Heart left ventricle (tissue), 16 donors: ENCODE data around the gene PTTG1IP. TPM values are rescaled to one million over a fixed set of nuclear protein-coding genes. Genes with fewer than 3 reads are reported as not detected.

ENCODE experiments used
- ATAC-seq, 4 donors: fragments of 200-7000 bp; cut with Tn5 transposase; one replicate each; pipeline ENCODE4 v1.9.1; 2020 to 2022; ENCODE audit warnings: moderate library complexity in 4 of 4, mild to moderate bottlenecking in 3 of 4, moderate number of reproducible peaks in 1 of 4
- DNase-seq, 5 donors: peaks; one replicate each; pipeline ENCODE4 v3.0.0-alpha.2; 2020
- H3K27ac ChIP-seq, 12 donors: fragments of 200-600 bp; sonication (generic) in 4 of 12; one replicate each; pipeline versions ENCODE4 v1.5.0 to v1.8.0; 2016 to 2022; ENCODE audit warnings: mild to moderate bottlenecking in 2 of 12
- H3K27me3 ChIP-seq, 9 donors: fragments of 200-600 bp; sonication (generic) in 2 of 9; one replicate each; pipeline versions ENCODE4 v1.5.1 to v1.8.0; 2016 to 2022; ENCODE audit warnings: mild to moderate bottlenecking in 3 of 9
- H3K36me3 ChIP-seq, 9 donors: fragments of 200-600 bp; sonication (generic) in 2 of 9; one replicate each; pipeline versions ENCODE4 v1.5.0 to v1.8.0; 2018 to 2022; ENCODE audit warnings: mild to moderate bottlenecking in 2 of 9
- H3K4me1 ChIP-seq, 12 donors: fragments of 200-600 bp; sonication (generic) in 4 of 12; one replicate each; pipeline versions ENCODE4 v1.5.0 to v1.8.0; 2016 to 2022; ENCODE audit warnings: mild to moderate bottlenecking in 3 of 12
- H3K4me3 ChIP-seq, 12 donors: fragments of 200-600 bp; sonication (generic) in 4 of 12; one replicate each; pipeline versions ENCODE4 v1.5.0 to v1.8.0; 2017 to 2022; ENCODE audit warnings: mild to moderate bottlenecking in 9 of 12, moderate library complexity in 4 of 12
- H3K9me3 ChIP-seq, 12 donors: fragments of 200-600 bp; sonication (generic) in 4 of 12; one replicate each; pipeline versions ENCODE4 v1.5.0 to v1.8.0; 2016 to 2022; ENCODE audit warnings: mild to moderate bottlenecking in 1 of 12
- POLR2A ChIP-seq, 2 donors: fragments of 450-650 bp; IDR thresholded peaks; one replicate each; pipeline ENCODE4 v1.6.1; 2017; ENCODE audit warnings: antibody characterized with exemption in 2 of 2, mild to moderate bottlenecking in 2 of 2, moderate library complexity in 2 of 2
- WGBS, 4 donors: extraction: QIAGEN DNeasy Blood & Tissue Kit in 2 of 4; methylation state at CpG; one replicate each; pipeline versions ENCODE4 v1.1.5 to v1.1.7; 2013 to 2018; 5-methylcytosine and 5-hydroxymethylcytosine counted together
- intact Hi-C, 10 donors: fragments of 100-400 bp; cut with DNase I; formaldehyde crosslinking; loops; one replicate each; pipeline versions ENCODE4 v1.11.1 to v1.14.2; 2022
- polyA plus RNA-seq, 2 donors: library from polyadenylated mRNA; stranded (reverse); fragments of 200-250 nt; gene quantifications; one replicate each; pipeline ENCODE4 v1.2.3, GENCODE V29; 2013
- total RNA-seq, 9 donors: library from RNA; depleted of rRNA in 2 of 9; stranded (reverse); fragments of >200 nt in 2 of 9; fragmentation: NEBNext Ultra II Directional in 3 of 9; extraction: Animal tissue kit (Norgen Biotek cat#: 25700) in 3 of 9; gene quantifications; one replicate each; pipeline versions ENCODE4 v1.1.0 to v1.2.4, GENCODE V29; 2016 to 2023
- TF ChIP-seq, protein P1 (sequence below), 12 donors: fragments of 200-600 bp; sonication (generic) in 4 of 12; IDR thresholded peaks; one replicate each; pipeline versions ENCODE4 v1.5.0 to v1.8.0; 2018 to 2022; ENCODE audit warnings: antibody characterized with exemption in 12 of 12, mild to moderate bottlenecking in 5 of 12
- donor health status: ischemic (EF 13 %, LVEDD 7.1; RV severe dilation, severe dysfunction).
- donor health status: healthy with polysubstance abuse.
- donor health status: DM: no; HTN: yes; CAD: no.
- donor health status: DM: no; HTN: no; CAD: no.
- donor health status: ischemic (EF 25% LVEDD 6.9; RV normal size, moderate dysfunction).
- donor health status: ischemic (EF 25% LVEDD 5.7; RV mildly dilated, moderate dysfunction).
- donor health status: healthy.
- donor health status: DM: yes; HTN: yes; CAD: no.
- donor health status: ischemic (EF 35%, LVEDD 5.7; RV mildly dilated, moderate dysfunction).
- donor health status: nonischemic (EF 11% LVEDD 7.7; RV severe dilation, severe dysfunction).
- donor health status: DM: yes; HTN: yes; CAD: no.
- donor health status: PGD.
- donor health status: ischemic (EF 29% LVEDD 5.4; RV normal size, mild dysfunction).
- donor health status: nonischemic (EF 23%, LVEDD 6.1; RV moderate dilation, normal function).

Gene PTTG1IP
- total and polyA plus RNA-seq, 11 donors = 126 to 319 (median 172) TPM

DNA sequence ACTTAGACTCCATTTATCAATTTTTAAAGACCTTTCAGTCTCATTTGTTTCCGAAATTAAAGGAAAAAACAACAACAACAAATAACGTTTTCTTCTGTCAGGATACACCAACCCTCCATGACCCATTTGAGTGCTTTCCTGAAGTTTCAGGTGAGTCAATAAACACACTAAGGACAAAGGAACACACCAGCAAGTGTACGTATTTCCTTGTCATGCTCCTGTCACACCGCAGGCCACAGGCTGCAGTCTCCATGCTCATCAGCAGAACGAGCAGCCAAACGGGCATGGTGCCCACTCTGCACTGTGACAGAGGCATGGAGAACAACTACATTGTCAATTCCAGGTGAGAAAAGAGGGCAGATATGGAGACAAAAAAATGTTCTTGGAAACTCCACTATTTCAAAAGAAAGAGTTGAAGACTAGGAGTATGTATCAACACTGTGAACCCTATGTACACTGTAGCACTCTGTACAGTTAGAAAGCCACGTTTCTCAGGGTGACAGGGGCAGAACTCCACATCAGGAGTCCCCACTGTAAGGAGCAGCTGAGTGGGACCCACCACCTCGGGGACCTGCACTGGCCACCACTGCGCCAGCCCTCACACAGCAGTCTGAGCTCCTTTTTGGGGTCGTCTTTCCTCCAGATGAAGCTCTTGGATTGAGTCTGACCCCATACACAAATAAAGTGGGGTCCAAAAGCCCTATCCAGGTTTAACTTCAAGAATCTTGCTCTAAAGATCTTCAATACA is 2.6 kb downstream of the PTTG1IP start:
- H3K4me1 ChIP-seq = peaks cover 6 to 86% (median 73%) of the 10 kb centered on the region in 12 donors
- ATAC-seq (peak in 2 of 4 donors; percentile 18 to 33), DNase-seq (peak; percentile 59 to 86 (median 84))
- peaks cover 0 to 6% (median 0%) of the 10 kb centered on the region in 9 donors for H3K36me3 ChIP-seq
- peak overlapping the region; percentile 80 to 99 (median 95) for H3K27ac ChIP-seq
- intact Hi-C loops = loop anchor here in 7 of 10 donors (5.0 to 10.0 kb wide), 4 partner anchors 54 to 264 kb away; partner anchors contain the start of genes UBE2G2 (in 5 of the 7) and SUMO3 (in 4 of the 7)
- no peak for TF ChIP-seq POLR2A (IDR thresholded peaks at IDR 0.05)
- TF ChIP-seq, protein P1, sequence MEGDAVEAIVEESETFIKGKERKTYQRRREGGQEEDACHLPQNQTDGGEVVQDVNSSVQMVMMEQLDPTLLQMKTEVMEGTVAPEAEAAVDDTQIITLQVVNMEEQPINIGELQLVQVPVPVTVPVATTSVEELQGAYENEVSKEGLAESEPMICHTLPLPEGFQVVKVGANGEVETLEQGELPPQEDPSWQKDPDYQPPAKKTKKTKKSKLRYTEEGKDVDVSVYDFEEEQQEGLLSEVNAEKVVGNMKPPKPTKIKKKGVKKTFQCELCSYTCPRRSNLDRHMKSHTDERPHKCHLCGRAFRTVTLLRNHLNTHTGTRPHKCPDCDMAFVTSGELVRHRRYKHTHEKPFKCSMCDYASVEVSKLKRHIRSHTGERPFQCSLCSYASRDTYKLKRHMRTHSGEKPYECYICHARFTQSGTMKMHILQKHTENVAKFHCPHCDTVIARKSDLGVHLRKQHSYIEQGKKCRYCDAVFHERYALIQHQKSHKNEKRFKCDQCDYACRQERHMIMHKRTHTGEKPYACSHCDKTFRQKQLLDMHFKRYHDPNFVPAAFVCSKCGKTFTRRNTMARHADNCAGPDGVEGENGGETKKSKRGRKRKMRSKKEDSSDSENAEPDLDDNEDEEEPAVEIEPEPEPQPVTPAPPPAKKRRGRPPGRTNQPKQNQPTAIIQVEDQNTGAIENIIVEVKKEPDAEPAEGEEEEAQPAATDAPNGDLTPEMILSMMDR (IDR thresholded peaks at IDR 0.05) = no peak
- 34 to 48% (median 43%) methylated on average over 10 of the region's 10 CpGs for WGBS, 4 donors
- H3K9me3 ChIP-seq = no peaks in the 10 kb centered on the region
- H3K4me3 ChIP-seq = peak overlapping the region in 9 of 12 donors; percentile 66 to 98 (median 83)
- no peaks in the 10 kb centered on the region for H3K27me3 ChIP-seq

DNA sequence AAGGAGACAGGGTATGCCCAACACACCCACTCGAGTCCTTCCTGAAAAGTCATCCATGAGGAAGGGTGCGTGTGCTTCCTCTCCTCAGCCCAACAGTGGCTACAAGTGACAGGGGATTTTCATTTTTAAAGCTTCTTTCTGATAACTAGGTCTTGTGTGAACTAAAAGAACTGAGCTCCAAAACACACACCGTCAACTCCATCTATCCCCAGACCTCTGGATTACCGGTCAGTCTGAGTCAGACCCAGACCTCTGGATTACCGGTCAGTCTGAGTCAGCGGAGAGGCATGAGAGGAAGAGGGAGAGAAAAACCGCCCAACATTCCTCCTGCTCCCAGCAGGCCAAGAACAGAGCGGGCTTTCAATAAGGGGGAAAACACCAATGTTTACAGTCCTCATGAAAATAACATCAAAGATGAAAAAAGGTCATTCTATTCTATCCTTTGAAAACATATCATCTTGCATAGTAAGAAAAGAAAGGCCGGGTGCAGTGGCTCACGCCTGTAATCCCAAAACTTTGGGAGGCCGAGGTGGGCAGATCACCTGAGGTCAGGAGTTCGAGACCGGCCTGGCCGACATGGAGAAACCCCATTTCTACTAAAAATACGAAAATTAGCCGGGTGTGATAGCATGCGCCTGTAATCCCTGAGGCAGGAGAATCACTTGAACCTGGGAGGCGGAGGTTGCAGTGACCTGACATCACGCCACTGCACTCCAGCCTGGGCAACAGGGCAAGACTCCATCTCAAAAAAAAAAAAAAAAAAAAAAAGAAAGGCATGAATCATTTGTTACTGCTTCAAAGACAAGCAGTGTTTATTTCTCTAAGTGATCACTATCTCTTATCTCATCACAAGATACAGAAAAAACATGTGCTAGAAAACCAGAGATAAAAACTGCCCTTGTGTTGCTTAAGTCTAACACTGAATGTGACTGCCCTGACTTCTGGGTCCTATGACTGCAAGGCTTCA is 3.4 kb downstream of the PTTG1IP start:
- ATAC-seq (peak in 3 of 4 donors; percentile 20 to 43 (median 40)), DNase-seq (peak in 4 of 5 donors; percentile 46 to 79 (median 52))
- no peaks in the 10 kb centered on the region for H3K27me3 ChIP-seq
- peaks cover 10 to 86% (median 74%) of the 10 kb centered on the region in 12 donors for H3K4me1 ChIP-seq
- no peaks in the 10 kb centered on the region for H3K9me3 ChIP-seq
- peaks cover 0 to 12% (median 4%) of the 10 kb centered on the region in 9 donors for H3K36me3 ChIP-seq
- WGBS, 4 donors = 39 to 51% (median 44%) methylated on average over 19 of the region's 19 CpGs
- peak overlapping the region in 7 of 12 donors; percentile 14 to 92 (median 66) for H3K4me3 ChIP-seq
- peak in 1 of 2 donors; percentile 39 for TF ChIP-seq POLR2A (IDR thresholded peaks at IDR 0.05)
- TF ChIP-seq, protein P1 (IDR thresholded peaks at IDR 0.05) = no peak
- intact Hi-C loops = loop anchor here in 7 of 10 donors (5.0 to 10.0 kb wide), 4 partner anchors 53 to 265 kb away; partner anchors contain the start of genes SUMO3 (in 6 of the 7) and UBE2G2 (in 5 of the 7)
- peak overlapping the region; percentile 80 to 99 (median 95) for H3K27ac ChIP-seq

DNA sequence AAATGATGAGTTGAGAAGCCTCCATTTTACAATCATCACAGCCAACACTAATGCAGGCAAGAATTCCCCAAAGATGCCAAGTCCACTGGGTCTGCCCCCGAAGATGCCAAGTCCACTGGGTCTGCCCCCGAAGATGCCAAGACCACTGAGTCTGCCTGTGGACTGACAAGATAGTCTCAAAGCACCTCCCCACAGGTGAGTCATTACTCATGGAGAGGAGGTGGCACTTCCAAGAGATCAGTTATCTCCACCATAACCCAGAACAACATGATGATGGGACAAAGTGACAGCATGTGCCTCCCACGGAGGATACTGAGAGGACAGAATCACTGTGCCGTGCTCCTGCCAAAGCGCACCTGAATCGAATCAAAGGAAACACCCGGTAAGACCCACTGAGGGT is 4.8 kb downstream of the PTTG1IP start:
- peak in 1 of 5 donors; percentile 17 for DNase-seq
- Histone ChIP-seq H3K4me1 (peaks cover 10 to 84% (median 72%) of the 10 kb centered on the region in 12 donors), H3K27me3 (no peaks in the 10 kb centered on the region), H3K27ac (peak overlapping the region in 8 of 12 donors; percentile 90 to 99 (median 94)), H3K9me3 (no peaks in the 10 kb centered on the region), H3K4me3 (no peak overlapping the region), H3K36me3 (peaks cover 0 to 26% (median 17%) of the 10 kb centered on the region in 9 donors)
- TF ChIP-seq, protein P1 (IDR thresholded peaks at IDR 0.05) = no peak
- TF ChIP-seq POLR2A (IDR thresholded peaks at IDR 0.05) = no peak
- intact Hi-C loops = loop anchor here in 2 of 10 donors (5.0 kb wide), 1 partner anchor 51 kb away; the partner anchor contains the start of gene SUMO3 (in 2 of the 2)
- 84 to 92% (median 90%) methylated on average over 7 of the region's 7 CpGs for WGBS, 4 donors
- ATAC-seq = no peak
